RWPE2 (cell line): ENCODE measurements around the gene BCORL1.

ENCODE experiments used
- ATAC-seq: fragments of 200-7000 bp; cut with Tn5 transposase; 3 replicates; pipeline ENCODE4 v1.9.1; 2021; ENCODE audit warnings: low read depth
- DNase-seq: peaks from one replicate; pipeline ENCODE4 v3.0.0-alpha.2; 2020; ENCODE audit warnings: low spot score
- H3K27ac ChIP-seq: fragments of 450-650 bp; 2 replicates; pipeline ENCODE4 v1.5.1; 2017; ENCODE audit warnings: mild to moderate bottlenecking; ENCODE audit not compliant: poor library complexity, severe bottlenecking
- H3K27me3 ChIP-seq: fragments of 250-450 bp; sonication (Bioruptor Pico); 2 replicates; pipeline ENCODE4 v1.5.1; 2021; ENCODE audit warnings: mild to moderate bottlenecking, moderate library complexity; ENCODE audit not compliant: insufficient read depth, poor library complexity, severe bottlenecking
- H3K36me3 ChIP-seq: fragments of 250-450 bp; sonication (Bioruptor Pico); 2 replicates; pipeline ENCODE4 v1.5.1; 2020; ENCODE audit warnings: low read depth, mild to moderate bottlenecking, moderate library complexity
- H3K4me1 ChIP-seq: fragments of 250-450 bp; sonication (Bioruptor Pico); 2 replicates; pipeline ENCODE4 v1.5.1; 2021; ENCODE audit warnings: mild to moderate bottlenecking, moderate library complexity; ENCODE audit not compliant: insufficient read depth, poor library complexity, severe bottlenecking
- H3K4me3 ChIP-seq: fragments of 250-450 bp; sonication (Bioruptor Pico); 2 replicates; pipeline ENCODE4 v1.5.1; 2021; ENCODE audit warnings: mild to moderate bottlenecking, moderate library complexity; ENCODE audit not compliant: severe bottlenecking
- H3K9me3 ChIP-seq: fragments of 250-450 bp; sonication (Bioruptor Pico); 2 replicates; pipeline ENCODE4 v1.5.1; 2021; ENCODE audit warnings: mild to moderate bottlenecking, moderate library complexity; ENCODE audit not compliant: severe bottlenecking
- CTCF ChIP-seq: fragments of 450-650 bp; IDR thresholded peaks from one replicate; pipeline ENCODE4 v1.5.1; 2017; ENCODE audit warnings: mild to moderate bottlenecking, moderate library complexity; ENCODE audit not compliant: poor library complexity, severe bottlenecking

BCORL1 gene

GRCh38 chrX:129953334-129953648, 29.1 kb upstream of the BCORL1 start:
- no peak for TF ChIP-seq CTCF
- no peak overlapping the region for H3K4me3 ChIP-seq
- H3K4me1 ChIP-seq: no peaks in the 10 kb centered on the region
- H3K27me3 ChIP-seq: no peaks in the 10 kb centered on the region
- H3K9me3 ChIP-seq: no peaks in the 10 kb centered on the region
- ATAC-seq (no peak), DNase-seq (no peak)
- no peak overlapping the region for H3K27ac ChIP-seq
- H3K36me3 ChIP-seq: no peaks in the 10 kb centered on the region

GRCh38 chrX:129953881-129954280, 28.6 kb upstream of the BCORL1 start:
- no peaks in the 10 kb centered on the region for H3K9me3 ChIP-seq
- H3K4me3 ChIP-seq: no peak overlapping the region
- H3K27me3 ChIP-seq: no peaks in the 10 kb centered on the region
- no peak overlapping the region for H3K27ac ChIP-seq
- no peak for TF ChIP-seq CTCF
- no peak for DNase-seq
- ATAC-seq: no peak
- H3K36me3 ChIP-seq: no peaks in the 10 kb centered on the region
- H3K4me1 ChIP-seq: no peaks in the 10 kb centered on the region

- H3K27me3 ChIP-seq: no peaks in the 10 kb centered on the region
- H3K4me3 ChIP-seq: no peak overlapping the region
- no peaks in the 10 kb centered on the region for H3K9me3 ChIP-seq
- no peaks in the 10 kb centered on the region for H3K36me3 ChIP-seq
- no peak for ATAC-seq
- no peak for DNase-seq
- no peak overlapping the region for H3K27ac ChIP-seq
- TF ChIP-seq CTCF: no peak
- no peaks in the 10 kb centered on the region for H3K4me1 ChIP-seq
Observed at GRCh38 chrX:129954804-129955203, 27.6 kb upstream of the BCORL1 start.

GRCh38 chrX:129955682-129956081, 26.8 kb upstream of the BCORL1 start:
- H3K4me1 ChIP-seq: no peaks in the 10 kb centered on the region
- no peaks in the 10 kb centered on the region for H3K9me3 ChIP-seq
- H3K27ac ChIP-seq: no peak overlapping the region
- ATAC-seq: no peak
- no peaks in the 10 kb centered on the region for H3K36me3 ChIP-seq
- no peak for DNase-seq
- no peaks in the 10 kb centered on the region for H3K27me3 ChIP-seq
- no peak for TF ChIP-seq CTCF
- no peak overlapping the region for H3K4me3 ChIP-seq

GRCh38 chrX:129956145-129956544, 26.3 kb upstream of the BCORL1 start:
- Histone ChIP-seq H3K4me1 (no peaks in the 10 kb centered on the region), H3K36me3 (no peaks in the 10 kb centered on the region), H3K4me3 (no peak overlapping the region), H3K9me3 (no peaks in the 10 kb centered on the region), H3K27me3 (no peaks in the 10 kb centered on the region), H3K27ac (no peak overlapping the region)
- TF ChIP-seq CTCF: no peak
- no peak for DNase-seq
- no peak for ATAC-seq
